Fibroblast of pulmonary artery (primary cell): Measurements from ENCODE around the gene NAA10.
A peak's percentile ranks its signal among the peaks of the same experiment; 100 is the strongest.
"Not testable (repeated sequence)": the region's sequence is repeated elsewhere in the genome, so short reads cannot be mapped to it uniquely, and the experiment has no call there.

Experiments
- DNase-seq: peaks from one replicate; pipeline ENCODE4 v3.0.0-alpha.2; 2010; ENCODE audit warnings: low read depth
- H3K4me3 ChIP-seq: replicated peaks from 2 replicates; pipeline ENCODE4 v1.5.1; 2011; ENCODE audit warnings: low read depth, mild to moderate bottlenecking, control low read depth, low read length, moderate library complexity
- TF ChIP-seq, protein P1 (sequence below): IDR thresholded peaks from 2 replicates; pipeline ENCODE4 v1.5.1; 2011; ENCODE audit warnings: mild to moderate bottlenecking, control low read depth, low read length, inconsistent platforms; ENCODE audit errors: missing control alignments

NAA10 gene

DNA sequence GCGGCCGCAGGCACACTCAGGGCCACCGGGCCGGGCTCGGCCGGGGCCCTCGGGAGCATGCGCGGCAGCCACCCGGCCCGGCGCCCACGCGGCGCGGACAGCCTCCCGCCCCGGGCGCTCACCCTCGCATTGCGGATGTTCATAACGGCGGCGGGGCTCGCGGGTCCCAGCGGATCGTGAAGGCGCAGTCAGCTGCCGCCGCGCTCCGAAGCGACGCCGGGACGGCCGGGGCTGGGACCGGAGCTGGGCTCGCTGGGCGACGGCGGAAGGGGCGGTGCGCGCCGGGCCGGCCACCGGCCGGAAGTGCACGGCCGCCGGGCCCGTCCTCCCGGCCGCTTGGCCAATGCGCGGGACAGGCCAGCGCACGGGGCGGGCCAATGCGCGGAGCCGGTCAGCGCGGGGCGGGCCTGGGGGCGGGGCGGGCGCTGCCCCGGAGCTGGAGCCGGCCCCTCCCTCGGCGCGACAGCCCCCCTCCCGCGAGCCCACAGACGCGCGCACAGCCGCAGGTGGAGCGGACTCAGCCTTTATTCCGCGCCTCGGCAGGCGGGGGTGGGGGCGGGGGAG lies at the start of gene NAA10:
TSS of gene NAA10 (minus strand) at position 276 of the 564 bp plus-strand sequence. CDS start at position 143, 133 bp downstream.
- H3K4me3 ChIP-seq, result peak within 1 kb of the TSS; percentile 69
- TF ChIP-seq, protein P1, sequence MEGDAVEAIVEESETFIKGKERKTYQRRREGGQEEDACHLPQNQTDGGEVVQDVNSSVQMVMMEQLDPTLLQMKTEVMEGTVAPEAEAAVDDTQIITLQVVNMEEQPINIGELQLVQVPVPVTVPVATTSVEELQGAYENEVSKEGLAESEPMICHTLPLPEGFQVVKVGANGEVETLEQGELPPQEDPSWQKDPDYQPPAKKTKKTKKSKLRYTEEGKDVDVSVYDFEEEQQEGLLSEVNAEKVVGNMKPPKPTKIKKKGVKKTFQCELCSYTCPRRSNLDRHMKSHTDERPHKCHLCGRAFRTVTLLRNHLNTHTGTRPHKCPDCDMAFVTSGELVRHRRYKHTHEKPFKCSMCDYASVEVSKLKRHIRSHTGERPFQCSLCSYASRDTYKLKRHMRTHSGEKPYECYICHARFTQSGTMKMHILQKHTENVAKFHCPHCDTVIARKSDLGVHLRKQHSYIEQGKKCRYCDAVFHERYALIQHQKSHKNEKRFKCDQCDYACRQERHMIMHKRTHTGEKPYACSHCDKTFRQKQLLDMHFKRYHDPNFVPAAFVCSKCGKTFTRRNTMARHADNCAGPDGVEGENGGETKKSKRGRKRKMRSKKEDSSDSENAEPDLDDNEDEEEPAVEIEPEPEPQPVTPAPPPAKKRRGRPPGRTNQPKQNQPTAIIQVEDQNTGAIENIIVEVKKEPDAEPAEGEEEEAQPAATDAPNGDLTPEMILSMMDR, result no peak
- DNase-seq, result peak; percentile 64

DNA sequence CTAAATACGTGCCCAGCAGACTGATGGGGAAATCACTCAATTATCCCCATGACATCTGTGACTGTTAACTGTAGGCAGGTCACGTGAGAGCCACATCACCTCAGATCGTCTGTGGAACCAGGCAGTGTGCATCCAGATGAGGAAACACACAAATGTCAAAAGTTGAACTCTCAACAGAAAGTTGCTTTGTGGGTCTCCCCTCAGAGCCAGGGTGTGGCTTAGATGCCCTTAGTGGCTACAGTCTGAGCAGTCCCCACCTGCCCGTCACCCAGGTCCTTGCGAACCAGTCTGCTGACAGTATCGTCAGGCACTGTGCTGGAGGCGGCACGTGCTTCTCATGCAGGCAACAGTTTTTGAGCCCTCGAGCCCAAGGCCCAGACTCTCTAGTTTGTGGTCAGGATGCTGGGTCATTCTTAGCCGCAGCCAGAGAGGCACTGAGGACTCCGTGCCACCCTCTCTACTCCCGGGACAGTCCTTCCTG lies 48.5 kb upstream of the NAA10 start:
- no peak for DNase-seq
- no peak overlapping the region for H3K4me3 ChIP-seq
- TF ChIP-seq, protein P1, result no peak

DNA sequence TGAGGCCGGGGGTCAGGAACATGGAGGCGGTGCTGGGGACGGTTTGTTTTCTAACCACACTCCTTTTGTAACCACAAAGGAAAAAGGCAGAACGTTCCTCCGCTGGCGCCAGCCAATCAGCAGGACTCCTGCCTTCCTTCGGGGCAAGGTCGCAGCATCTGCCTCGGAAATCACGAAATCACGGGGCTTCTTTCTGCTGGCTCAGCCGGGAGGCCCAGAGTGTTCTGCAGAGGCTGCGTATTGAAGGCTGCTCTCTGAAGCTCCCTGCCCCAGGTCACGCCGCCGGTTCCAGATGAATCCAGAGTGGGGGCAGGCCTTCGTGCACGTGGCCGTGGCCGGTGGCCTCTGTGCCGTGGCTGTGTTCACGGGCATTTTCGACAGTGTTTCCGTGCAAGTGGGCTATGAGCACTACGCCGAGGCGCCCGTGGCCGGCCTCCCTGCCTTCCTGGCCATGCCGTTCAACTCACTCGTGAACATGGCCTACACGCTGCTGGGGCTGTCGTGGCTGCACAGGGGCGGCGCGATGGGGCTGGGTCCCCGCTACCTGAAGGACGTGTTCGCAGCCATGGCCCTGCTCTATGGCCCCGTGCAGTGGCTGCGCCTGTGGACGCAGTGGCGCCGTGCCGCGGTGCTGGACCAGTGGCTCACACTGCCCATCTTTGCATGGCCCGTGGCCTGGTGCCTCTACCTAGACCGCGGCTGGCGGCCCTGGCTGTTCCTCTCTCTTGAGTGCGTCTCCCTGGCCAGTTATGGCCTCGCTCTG lies 47.1 kb upstream of the NAA10 start:
- H3K4me3 ChIP-seq, result no peak overlapping the region
- TF ChIP-seq, protein P1, result no peak
- no peak for DNase-seq

DNA sequence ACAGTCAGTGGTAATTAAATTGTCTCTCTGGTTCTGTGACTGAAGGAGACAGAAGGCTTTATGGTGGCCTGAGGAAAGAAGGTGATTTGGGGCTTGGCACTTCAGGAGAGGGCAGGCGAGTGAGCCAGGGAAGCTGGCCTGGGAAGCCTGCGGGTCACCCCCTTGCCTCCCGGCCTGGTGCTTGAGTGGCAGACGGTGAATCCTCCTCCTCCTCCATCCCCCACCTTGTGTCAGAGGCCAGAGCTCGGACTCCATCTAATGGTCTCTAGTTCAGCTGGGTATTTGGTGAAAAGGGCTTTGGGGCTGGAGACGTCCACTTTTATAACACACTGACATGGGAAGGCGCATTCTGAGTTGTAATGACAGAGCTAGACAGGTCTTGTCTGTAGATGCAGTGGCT lies 46.4 kb upstream of the NAA10 start:
- no peak for DNase-seq
- TF ChIP-seq, protein P1, result no peak

DNA sequence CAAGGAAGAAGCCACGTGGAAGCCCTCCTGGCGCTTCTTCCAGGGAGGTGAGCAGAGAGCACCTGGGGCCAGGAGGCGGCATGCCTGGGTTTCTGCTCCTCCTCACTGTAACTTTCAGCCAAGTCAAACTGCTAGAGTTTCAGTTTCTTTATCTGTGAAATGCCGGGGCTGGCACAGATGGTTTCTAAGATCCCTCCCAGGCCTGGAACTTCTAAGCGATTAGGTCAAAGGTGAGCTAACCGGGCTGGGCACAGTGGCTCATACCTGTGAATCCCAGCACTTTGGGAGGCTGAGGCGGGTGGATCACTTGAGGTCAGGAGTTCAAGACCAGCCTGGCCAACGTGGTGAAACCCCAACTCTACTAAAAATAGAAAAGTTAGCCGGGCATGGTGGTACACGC lies 45.6 kb upstream of the NAA10 start:
- not testable (repeated sequence) for DNase-seq, H3K4me3 ChIP-seq

More for the DNA sequence above, 46.4 kb upstream of the NAA10 start:
- H3K4me3 ChIP-seq, result no peak overlapping the region

DNA sequence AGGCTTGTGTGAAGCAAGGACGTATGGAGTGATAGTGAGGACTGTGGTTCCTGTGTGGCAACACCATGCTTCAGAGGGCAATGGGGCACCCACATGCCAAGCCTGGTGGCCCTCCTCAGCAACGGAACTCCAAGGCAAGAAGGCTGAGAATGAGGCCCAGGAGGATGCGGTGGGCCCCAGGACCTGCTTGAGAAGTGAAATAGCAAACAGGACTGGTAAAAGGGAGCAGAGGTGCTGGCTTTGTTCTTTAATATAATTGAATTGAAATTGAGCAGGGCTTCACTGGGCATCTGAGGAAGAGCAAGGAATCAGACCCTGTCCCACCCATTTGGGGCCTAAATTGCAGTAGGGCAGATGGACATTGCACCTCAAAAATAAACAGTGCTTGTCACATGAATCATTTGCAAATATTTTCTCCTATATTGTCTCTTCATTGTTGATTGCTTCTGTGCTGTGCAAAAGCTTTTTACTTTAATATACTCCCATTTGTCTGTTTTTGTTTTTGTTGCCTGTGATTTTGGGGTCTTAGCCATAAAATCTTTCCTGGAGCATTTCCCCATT lies 40.0 kb upstream of the NAA10 start:
- TF ChIP-seq, protein P1, result no peak
- no peak for DNase-seq
- no peak overlapping the region for H3K4me3 ChIP-seq

DNA sequence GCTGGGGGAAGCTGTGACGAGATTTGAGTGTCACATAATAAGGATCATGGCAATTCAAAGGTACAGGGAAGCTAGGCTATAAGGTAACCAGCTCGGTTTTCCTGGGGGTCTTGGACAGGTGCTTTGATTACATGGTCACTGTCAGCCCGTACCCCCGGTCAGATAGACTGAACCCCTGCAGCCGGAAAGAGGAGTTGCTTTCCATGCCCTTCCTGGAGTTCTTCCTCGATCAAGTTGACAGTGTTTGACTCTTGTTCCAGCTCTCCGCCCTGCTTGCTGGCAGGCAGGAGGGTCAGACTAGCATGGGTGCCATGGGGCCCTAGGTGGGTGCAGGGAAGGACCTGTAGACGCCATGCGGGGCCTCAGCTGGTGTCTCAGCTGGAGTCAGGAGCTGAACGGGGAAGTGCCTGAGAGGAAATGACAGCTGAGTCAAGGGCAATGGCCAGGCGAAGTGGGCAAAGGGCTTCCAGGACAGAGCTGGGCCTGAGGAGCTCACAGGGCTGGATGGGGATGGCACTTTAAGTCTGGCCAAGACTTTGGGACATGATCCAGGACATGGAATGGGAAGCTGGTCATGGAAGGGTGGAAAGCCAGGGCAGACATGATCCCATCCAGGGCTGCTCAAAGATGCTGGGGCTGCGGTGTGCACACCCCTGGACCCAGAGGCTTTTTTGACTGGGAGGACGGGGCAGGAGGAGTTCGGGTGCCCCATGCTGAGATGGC lies 39.3 kb upstream of the NAA10 start:
- TF ChIP-seq, protein P1, result no peak
- peak overlapping the region; percentile 89 for H3K4me3 ChIP-seq
- DNase-seq, result no peak
